Neuronal stem cell (in vitro differentiated cells): Measurements from ENCODE around the gene EMSY.
A peak's percentile ranks its signal among the peaks of the same experiment; 100 is the strongest.

ENCODE experiments used
- DNase-seq: peaks from one replicate; pipeline ENCODE4 v3.0.0-alpha.2; 2013; ENCODE audit warnings: low spot score
- H2AFZ ChIP-seq: one replicate; pipeline ENCODE4 v1.6.1; 2013; ENCODE audit warnings: mild to moderate bottlenecking, low read length, inconsistent platforms
- H2AK5ac ChIP-seq: 2 replicates; pipeline ENCODE4 v1.6.1; 2013; ENCODE audit warnings: low read depth, mild to moderate bottlenecking, inconsistent platforms, low read length, moderate library complexity, mixed read lengths
- H2BK120ac ChIP-seq: 2 replicates; pipeline ENCODE4 v1.6.1; 2013; ENCODE audit warnings: low read depth, mild to moderate bottlenecking, inconsistent platforms, low read length, moderate library complexity, mixed read lengths
- H2BK12ac ChIP-seq: one replicate; pipeline ENCODE4 v1.6.1; 2013; ENCODE audit warnings: low read length, inconsistent platforms
- H2BK15ac ChIP-seq: 2 replicates; pipeline ENCODE4 v1.6.1; 2013; ENCODE audit warnings: mild to moderate bottlenecking, low read length, inconsistent platforms, mixed read lengths
- H2BK5ac ChIP-seq: one replicate; pipeline ENCODE4 v1.6.1; 2013; ENCODE audit warnings: inconsistent platforms, mild to moderate bottlenecking, low read length, moderate library complexity
- H3K14ac ChIP-seq: one replicate; pipeline ENCODE4 v1.6.1; 2013; ENCODE audit warnings: low read length, inconsistent platforms
- H3K18ac ChIP-seq: 2 replicates; pipeline ENCODE4 v1.6.1; 2013; ENCODE audit warnings: low read length, inconsistent platforms
- H3K23ac ChIP-seq: 2 replicates; pipeline ENCODE4 v1.6.1; 2013; ENCODE audit warnings: low read depth, mild to moderate bottlenecking, mixed read lengths, low read length, inconsistent platforms; ENCODE audit not compliant: poor library complexity
- H3K27ac ChIP-seq: replicated peaks from 3 replicates; pipeline ENCODE4 v1.5.1; 2013; ENCODE audit warnings: low read length, inconsistent platforms
- H3K27me3 ChIP-seq, 3 experiments: 2 replicates each; pipeline ENCODE4 v1.6.1; 2013; ENCODE audit warnings: low read length in 3 of 3, mild to moderate bottlenecking in 2 of 3, inconsistent platforms in 1 of 3, low read depth in 1 of 3, mixed read lengths in 1 of 3, moderate library complexity in 1 of 3; ENCODE audit not compliant: control insufficient read depth in 3 of 3, insufficient read depth in 3 of 3
- H3K36me3 ChIP-seq, 2 donors: replicated peaks in 1 of 2; 2 replicates each; pipeline ENCODE4 v1.6.1; 2013; ENCODE audit warnings: low read length in 2 of 2; ENCODE audit not compliant: control insufficient read depth in 2 of 2, insufficient read depth in 2 of 2
- H3K4ac ChIP-seq: 2 replicates; pipeline ENCODE4 v1.6.1; 2013; ENCODE audit warnings: inconsistent platforms, mild to moderate bottlenecking, low read length, moderate library complexity
- H3K4me1 ChIP-seq, 2 donors: 1 replicate in 1 of 2; 2 replicates in 1 of 2; pipeline ENCODE4 v1.6.1; 2013; ENCODE audit warnings: low read length in 2 of 2, low read depth in 1 of 2; ENCODE audit not compliant: control insufficient read depth in 2 of 2, insufficient read depth in 1 of 2
- H3K4me2 ChIP-seq: one replicate; pipeline ENCODE4 v1.6.1; 2013; ENCODE audit warnings: mild to moderate bottlenecking, low read length, inconsistent platforms; ENCODE audit not compliant: insufficient read depth, poor library complexity, severe bottlenecking
- H3K4me3 ChIP-seq, 2 donors: 2 replicates each; pipeline ENCODE4 v1.5.1; 2013; ENCODE audit warnings: low read length in 2 of 2, mild to moderate bottlenecking in 2 of 2, inconsistent platforms in 1 of 2, moderate library complexity in 1 of 2
- H3K79me1 ChIP-seq: one replicate; pipeline ENCODE4 v1.6.1; 2013; ENCODE audit warnings: low read depth, mild to moderate bottlenecking, inconsistent platforms, low read length, moderate library complexity
- H3K9ac ChIP-seq: one replicate; pipeline ENCODE4 v1.6.1; 2013; ENCODE audit warnings: mild to moderate bottlenecking, low read depth, low read length, inconsistent platforms; ENCODE audit not compliant: poor library complexity
- H3K9me3 ChIP-seq, 2 donors: replicated peaks in 1 of 2; 2 replicates each; pipeline versions ENCODE3 to v1.6.1; 2013; ENCODE audit warnings: low read length in 2 of 2, mild to moderate bottlenecking in 2 of 2, inconsistent platforms in 1 of 2, low read depth in 1 of 2, mixed read lengths in 1 of 2, moderate library complexity in 1 of 2; ENCODE audit not compliant: control insufficient read depth in 2 of 2, insufficient read depth in 1 of 2
- H4K8ac ChIP-seq: one replicate; pipeline ENCODE4 v1.6.1; 2013; ENCODE audit warnings: low read depth, mild to moderate bottlenecking, inconsistent platforms, low read length, moderate library complexity
- H4K91ac ChIP-seq: one replicate; pipeline ENCODE4 v1.6.1; 2013; ENCODE audit warnings: low read length, low read depth, mild to moderate bottlenecking, inconsistent platforms; ENCODE audit not compliant: poor library complexity
- WGBS, 2 donors: extraction: QIAGEN DNeasy Blood & Tissue Kit; methylation state at CpG; one replicate each; pipeline ENCODE4 v1.1.7; 2013; ENCODE audit warnings: missing lambda C conversion rate in 2 of 2, mixed read lengths in 1 of 2; ENCODE audit not compliant: insufficient read length in 2 of 2, insufficient replicate concordance in 1 of 2; ENCODE audit errors: extremely low coverage in 2 of 2; 5-methylcytosine and 5-hydroxymethylcytosine counted together

The EMSY gene

DNA sequence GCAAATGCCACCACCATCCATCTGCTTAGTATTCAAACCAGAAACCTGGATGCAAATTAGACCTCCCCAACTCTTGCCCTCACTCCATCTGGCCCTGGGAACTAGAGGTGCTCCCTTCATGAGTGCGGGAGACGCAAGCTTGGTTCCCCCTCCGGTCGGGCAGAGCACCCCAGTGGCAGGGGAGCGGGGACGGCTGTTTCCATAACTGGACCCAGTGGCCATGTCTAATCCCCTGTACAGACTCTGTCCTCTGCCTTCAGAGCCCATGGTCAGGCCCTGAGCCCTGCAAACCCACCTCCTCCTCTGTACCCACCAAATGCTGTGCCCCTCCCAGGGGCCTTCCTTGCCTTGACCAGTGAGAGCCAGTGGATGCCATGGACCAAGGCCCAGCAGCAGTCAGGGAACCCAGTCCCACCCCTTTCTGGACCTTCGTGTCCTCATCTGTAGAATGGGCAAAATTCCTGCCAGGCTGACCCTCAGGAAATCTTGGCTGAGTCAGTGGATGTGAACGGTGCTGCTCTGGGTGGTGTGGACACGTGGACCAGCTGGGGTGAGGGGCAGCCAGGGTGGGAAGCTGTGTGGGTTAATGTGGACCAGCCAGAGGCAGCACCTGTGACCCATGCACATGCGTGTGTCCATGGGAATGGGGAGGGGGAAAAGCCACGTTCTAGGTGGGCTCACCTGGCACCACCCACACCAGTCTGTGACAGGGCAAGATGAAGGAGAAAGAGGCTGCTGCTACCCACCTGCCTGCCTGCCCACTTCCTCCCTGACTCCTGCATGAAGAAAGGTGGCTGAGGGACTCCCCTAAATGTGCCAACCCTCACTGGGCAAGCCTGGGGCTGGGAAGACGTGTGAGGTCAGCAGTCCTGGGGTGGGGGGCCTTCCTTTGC, 153.0 kb downstream of the EMSY start:
- peak overlapping the region; percentile 48 for H2AK5ac ChIP-seq
- no peak overlapping the region for H3K9ac ChIP-seq
- DNase-seq: no peak
- H3K4me3 ChIP-seq: no peak overlapping the region
- WGBS, 2 donors: no CpG with 5 or more reads among the region's 12 CpGs
- H2BK5ac ChIP-seq: no peak overlapping the region
- H3K9me3 ChIP-seq: no peaks in the 10 kb centered on the region
- H3K36me3 ChIP-seq: no peaks in the 10 kb centered on the region
- H3K23ac ChIP-seq: no peak overlapping the region
- H3K79me1 ChIP-seq: no peaks in the 10 kb centered on the region
- H3K27me3 ChIP-seq: peaks cover 0 to 11% (median 0%) of the 10 kb centered on the region in 3 experiments
- peaks cover 0 to 7% of the 10 kb centered on the region in 2 donors for H3K4me1 ChIP-seq
- peak overlapping the region; percentile 35 for H3K18ac ChIP-seq
- H3K4me2 ChIP-seq: no peak overlapping the region
- no peak overlapping the region for H2BK120ac ChIP-seq
- peak overlapping the region; percentile 34 for H4K91ac ChIP-seq
- H2BK12ac ChIP-seq: no peak overlapping the region
- H2AFZ ChIP-seq: no peak overlapping the region
- H2BK15ac ChIP-seq: peak overlapping the region; percentile 16
- no peak overlapping the region for H3K14ac ChIP-seq
- no peak overlapping the region for H3K27ac ChIP-seq
- H4K8ac ChIP-seq: no peak overlapping the region
- no peak overlapping the region for H3K4ac ChIP-seq

DNA sequence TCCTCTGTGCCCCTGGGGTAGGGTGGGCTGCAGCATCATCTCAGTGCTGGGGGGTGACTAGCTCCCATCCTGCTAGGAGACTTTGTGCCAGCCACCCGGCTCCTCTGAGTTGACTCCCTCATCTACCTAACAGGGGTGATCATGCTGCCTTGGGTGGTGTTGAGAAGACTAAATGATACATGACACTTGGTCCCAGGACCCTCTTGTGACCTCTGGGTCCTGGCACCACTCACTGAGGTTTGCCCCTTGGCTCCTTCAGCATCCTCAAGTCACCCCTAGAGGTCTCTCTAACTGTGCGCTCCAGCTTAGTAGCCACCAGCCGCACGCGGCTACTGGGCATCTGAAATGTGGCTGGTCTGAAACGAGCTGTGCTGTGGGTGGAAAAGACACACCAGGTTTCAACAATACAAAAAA, 153.6 kb downstream of the EMSY start:
- Histone ChIP-seq H3K36me3 (no peaks in the 10 kb centered on the region), H3K79me1 (no peaks in the 10 kb centered on the region), H3K23ac (no peak overlapping the region), H2AFZ (no peak overlapping the region), H4K8ac (no peak overlapping the region), H4K91ac (no peak overlapping the region), H3K18ac (peak overlapping the region; percentile 35), H3K4me2 (no peak overlapping the region), H2AK5ac (peak overlapping the region; percentile 48), H3K9me3 (no peaks in the 10 kb centered on the region), H2BK5ac (no peak overlapping the region), H3K27me3 (peaks cover 0 to 12% (median 0%) of the 10 kb centered on the region in 3 experiments), H3K14ac (no peak overlapping the region), H3K4ac (no peak overlapping the region), H2BK120ac (no peak overlapping the region), H3K27ac (no peak overlapping the region), H3K4me3 (no peak overlapping the region), H3K9ac (no peak overlapping the region), H2BK12ac (no peak overlapping the region), H3K4me1 (peaks cover 0 to 7% of the 10 kb centered on the region in 2 donors), H2BK15ac (peak overlapping the region; percentile 16)
- no peak for DNase-seq
- WGBS, 2 donors: no CpG with 5 or more reads among the region's 6 CpGs

DNA sequence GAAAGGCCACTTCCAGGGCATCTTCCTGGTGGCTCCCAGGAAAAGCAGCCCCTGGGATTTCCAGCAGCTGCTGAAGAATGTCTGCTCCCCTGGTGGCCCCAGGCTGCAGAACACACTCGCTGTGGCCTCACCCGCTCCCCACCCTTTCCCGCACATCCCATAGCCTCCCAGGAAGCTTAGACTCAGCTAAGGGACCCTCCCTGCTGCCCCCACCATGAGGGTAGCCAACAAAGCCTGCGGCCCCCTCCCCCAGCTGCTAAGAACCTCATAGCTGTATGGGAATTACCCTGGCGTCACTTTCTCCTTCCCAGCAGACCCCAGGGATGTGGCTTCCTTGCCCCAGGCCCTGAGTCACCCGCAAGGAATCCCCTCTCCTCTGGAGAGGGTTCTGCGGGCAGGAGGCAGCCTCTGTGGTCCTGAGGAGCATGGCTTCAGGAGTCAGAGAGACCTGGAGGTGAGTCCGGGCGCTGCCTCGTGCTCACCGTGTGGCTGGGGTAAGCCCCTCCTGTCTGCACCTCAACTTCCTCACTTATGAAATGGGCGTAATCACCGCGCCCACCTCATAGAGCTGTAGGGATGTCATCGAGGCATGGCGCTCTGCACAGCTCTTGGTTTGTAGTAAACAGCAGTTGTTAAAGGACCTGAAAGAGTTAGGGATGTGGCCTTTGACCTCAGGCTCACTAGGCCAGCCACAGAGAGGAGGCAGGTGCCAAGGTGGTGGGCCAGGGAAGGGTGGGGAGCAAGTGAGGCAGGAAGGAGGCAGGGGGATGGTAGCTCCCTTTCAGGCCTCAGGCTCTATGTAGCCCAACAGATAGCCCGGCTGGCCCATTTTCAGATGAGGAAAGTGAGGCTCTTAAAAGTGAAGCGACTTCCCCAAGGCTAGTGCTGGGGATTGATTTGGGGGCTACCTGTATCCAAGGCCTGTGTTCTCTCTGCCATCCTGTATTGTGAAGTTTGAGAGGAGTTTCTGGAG, 154.5 kb downstream of the EMSY start:
- no peak overlapping the region for H2BK120ac ChIP-seq
- H3K9ac ChIP-seq: no peak overlapping the region
- no peak overlapping the region for H2AFZ ChIP-seq
- H3K4me3 ChIP-seq: peak overlapping the region in 1 of 2 donors; percentile 8
- H2BK12ac ChIP-seq: no peak overlapping the region
- H2BK5ac ChIP-seq: no peak overlapping the region
- H3K27ac ChIP-seq: no peak overlapping the region
- peak overlapping the region; percentile 36 for H2AK5ac ChIP-seq
- no peaks in the 10 kb centered on the region for H3K79me1 ChIP-seq
- H4K8ac ChIP-seq: no peak overlapping the region
- H4K91ac ChIP-seq: no peak overlapping the region
- no peak overlapping the region for H3K4me2 ChIP-seq
- H3K4ac ChIP-seq: no peak overlapping the region
- DNase-seq: no peak
- no peak overlapping the region for H3K23ac ChIP-seq
- no peaks in the 10 kb centered on the region for H3K9me3 ChIP-seq
- H3K27me3 ChIP-seq: peaks cover 0 to 18% (median 0%) of the 10 kb centered on the region in 3 experiments
- H3K36me3 ChIP-seq: no peaks in the 10 kb centered on the region
- H2BK15ac ChIP-seq: peak overlapping the region; percentile 40
- peak overlapping the region; percentile 5 for H3K14ac ChIP-seq
- peaks cover 0 to 9% of the 10 kb centered on the region in 2 donors for H3K4me1 ChIP-seq
- H3K18ac ChIP-seq: peak overlapping the region; percentile 31
- WGBS, 2 donors: no CpG with 5 or more reads among the region's 18 CpGs
